H1 (cell line): ENCODE data around the gene GLMP. TPM values are rescaled to one million over a fixed set of nuclear protein-coding genes. Genes with fewer than 3 reads are reported as not detected.

Source experiments
- CTCF ChIA-PET: fragments of 300-600 bp; sonication (Branson Sonifier 250); formaldehyde crosslinking; loops from one replicate; lab custom pipeline; 2021; ENCODE audit not compliant: partially characterized antibody; lab: Charles Lee
- POLR2A ChIA-PET: fragments of 300-600 bp; sonication (Branson Sonifier 250); formaldehyde crosslinking; loops from one replicate; lab custom pipeline; 2021; ENCODE audit warnings: inconsistent platforms; ENCODE audit not compliant: partially characterized antibody; lab: Charles Lee
- DNase-seq, 2 experiments: peaks; one replicate each; pipeline versions ENCODE4 v3.0.0 to v3.0.0-alpha.2; 2010 to 2022; ENCODE audit warnings: low spot score in 2 of 2, low read depth in 1 of 2, mixed read lengths in 1 of 2
- FAIRE-seq: peaks from 2 replicates; lab custom pipeline; 2011; peaks lifted over from hg19 to GRCh38; lab: Jason Lieb, UNC
- H2AFZ ChIP-seq: 2 replicates; pipeline ENCODE4 v1.8.1; 2012; ENCODE audit warnings: low read length, inconsistent platforms
- H2AK5ac ChIP-seq: 2 replicates; pipeline ENCODE4 v1.6.1; 2013; ENCODE audit warnings: low read depth, low read length
- H2BK120ac ChIP-seq: replicated peaks from 2 replicates; pipeline ENCODE3; 2013; ENCODE audit warnings: low read depth, low read length, inconsistent platforms
- H2BK12ac ChIP-seq: 2 replicates; pipeline ENCODE4 v1.6.1; 2013; ENCODE audit warnings: low read depth, low read length
- H2BK15ac ChIP-seq: 2 replicates; pipeline ENCODE4 v1.6.1; 2013; ENCODE audit warnings: low read length
- H2BK20ac ChIP-seq: 2 replicates; pipeline ENCODE4 v1.6.1; 2013; ENCODE audit warnings: low read length
- H2BK5ac ChIP-seq: 2 replicates; pipeline ENCODE4 v1.6.1; 2013; ENCODE audit warnings: low read depth, low read length
- H3K14ac ChIP-seq: 2 replicates; pipeline ENCODE4 v1.6.1; 2013; ENCODE audit warnings: inconsistent platforms; ENCODE audit not compliant: insufficient read length
- H3K18ac ChIP-seq: 2 replicates; pipeline ENCODE4 v1.6.1; 2013; ENCODE audit warnings: low read length; ENCODE audit errors: extremely low read depth
- H3K23ac ChIP-seq: 2 replicates; pipeline ENCODE4 v1.6.1; 2013; ENCODE audit warnings: inconsistent platforms; ENCODE audit not compliant: insufficient read length
- H3K23me2 ChIP-seq: 2 replicates; pipeline ENCODE4 v1.6.1; 2013; ENCODE audit warnings: low read depth, low read length
- H3K27ac ChIP-seq: 2 replicates; pipeline ENCODE4 v1.6.1; 2011; ENCODE audit warnings: low read depth, low read length, inconsistent platforms
- H3K27me3 ChIP-seq, 4 experiments: replicated peaks in 1 of 4; 1 replicate in 1 of 4; 2 replicates in 3 of 4; pipeline versions ENCODE4 v1.6.1 to v1.8.1; 2011 to 2013; ENCODE audit warnings: low read length in 3 of 4, mild to moderate bottlenecking in 3 of 4, inconsistent platforms in 2 of 4, mixed read lengths in 2 of 4, moderate library complexity in 1 of 4; ENCODE audit not compliant: control insufficient read depth in 3 of 4, insufficient read depth in 3 of 4; ENCODE audit errors: extremely low read depth in 1 of 4
- H3K36me3 ChIP-seq, 4 experiments: 2 replicates each; pipeline versions ENCODE4 v1.6.1 to v1.8.1; 2011 to 2013; ENCODE audit warnings: mild to moderate bottlenecking in 4 of 4, low read length in 3 of 4, moderate library complexity in 2 of 4, control low read depth in 1 of 4, inconsistent platforms in 1 of 4; ENCODE audit not compliant: insufficient read depth in 4 of 4, control insufficient read depth in 2 of 4
- H3K4ac ChIP-seq: replicated peaks from 2 replicates; pipeline ENCODE3; 2013; ENCODE audit warnings: low read length, low read depth, mixed read lengths, inconsistent platforms; ENCODE audit not compliant: insufficient read length
- H3K4me1 ChIP-seq, 4 experiments: replicated peaks in 1 of 4; 1 replicate in 1 of 4; 2 replicates in 3 of 4; pipeline versions ENCODE4 v1.6.1 to v1.8.1; 2011 to 2013; ENCODE audit warnings: low read length in 3 of 4, inconsistent platforms in 2 of 4, mixed read lengths in 1 of 4; ENCODE audit not compliant: insufficient read depth in 4 of 4, control insufficient read depth in 3 of 4
- H3K4me2 ChIP-seq, 2 experiments: 2 replicates each; pipeline versions ENCODE4 v1.6.1 to v1.8.1; 2011 to 2013; ENCODE audit warnings: low read depth in 2 of 2, low read length in 2 of 2, control low read depth in 1 of 2, inconsistent platforms in 1 of 2, mild to moderate bottlenecking in 1 of 2; ENCODE audit not compliant: insufficient read depth in 1 of 2
- H3K4me3 ChIP-seq, 4 experiments: fragments of 200-600, 300-600 bp in 1 of 4; sonication (generic), shearing (Covaris generic), sonication (Bioruptor Twin) in 1 of 4; 2 replicates each; pipeline versions ENCODE4 v1.5.1 to v1.8.1; 2011 to 2016; ENCODE audit warnings: low read length in 4 of 4, low read depth in 3 of 4, control low read depth in 2 of 4, inconsistent platforms in 2 of 4, mild to moderate bottlenecking in 2 of 4, mixed read lengths in 1 of 4, moderate library complexity in 1 of 4; ENCODE audit not compliant: insufficient read depth in 2 of 4; ENCODE audit errors: extremely low read depth in 1 of 4
- H3K56ac ChIP-seq: replicated peaks from 2 replicates; pipeline ENCODE3; 2013; ENCODE audit warnings: low read depth, mild to moderate bottlenecking, mixed read lengths, low read length, inconsistent platforms; ENCODE audit not compliant: insufficient read length
- H3K79me1 ChIP-seq: 2 replicates; pipeline ENCODE4 v1.6.1; 2013; ENCODE audit warnings: low read depth, low read length, control low read depth
- H3K79me2 ChIP-seq, 2 experiments: 2 replicates each; pipeline versions ENCODE4 v1.6.1 to v1.8.1; 2012 to 2013; ENCODE audit warnings: low read length in 2 of 2, mild to moderate bottlenecking in 2 of 2, inconsistent platforms in 1 of 2; ENCODE audit not compliant: insufficient read depth in 2 of 2, control insufficient read depth in 1 of 2
- H3K9ac ChIP-seq, 4 experiments: replicated peaks in 1 of 4; 1 replicate in 1 of 4; 2 replicates in 3 of 4; pipeline versions ENCODE4 v1.6.1 to v1.8.1; 2011 to 2013; ENCODE audit warnings: low read depth in 3 of 4, low read length in 3 of 4, control low read depth in 2 of 4, mild to moderate bottlenecking in 2 of 4, moderate library complexity in 2 of 4, inconsistent platforms in 1 of 4; ENCODE audit errors: extremely low read depth in 1 of 4
- H3K9me3 ChIP-seq, 2 experiments: 2 replicates each; pipeline versions ENCODE4 v1.6.1 to v1.8.1; 2012 to 2013; ENCODE audit warnings: mild to moderate bottlenecking in 2 of 2, moderate library complexity in 2 of 2, control low read depth in 1 of 2, inconsistent platforms in 1 of 2, low read depth in 1 of 2, low read length in 1 of 2, mixed read lengths in 1 of 2; ENCODE audit not compliant: insufficient read depth in 2 of 2
- H4K20me1 ChIP-seq, 2 experiments: replicated peaks in 1 of 2; 2 replicates each; pipeline versions ENCODE3 to v1.8.1; 2011 to 2013; ENCODE audit warnings: inconsistent platforms in 2 of 2, low read length in 2 of 2, mild to moderate bottlenecking in 1 of 2; ENCODE audit not compliant: insufficient read depth in 2 of 2, control insufficient read depth in 1 of 2
- H4K5ac ChIP-seq: 2 replicates; pipeline ENCODE4 v1.6.1; 2013; ENCODE audit warnings: low read length, low read depth, mixed read lengths, inconsistent platforms; ENCODE audit not compliant: insufficient read length
- H4K8ac ChIP-seq: 2 replicates; pipeline ENCODE4 v1.8.0; 2013; ENCODE audit warnings: mild to moderate bottlenecking, moderate library complexity, low read length, inconsistent platforms; ENCODE audit not compliant: insufficient read depth; ENCODE audit errors: extremely low read depth
- H4K91ac ChIP-seq: replicated peaks from 2 replicates; pipeline ENCODE3; 2013; ENCODE audit warnings: low read length, mixed read lengths, inconsistent platforms; ENCODE audit not compliant: insufficient read length
- ATF3 ChIP-seq: IDR thresholded peaks from 2 replicates; pipeline ENCODE4 v1.6.1; 2011; ENCODE audit warnings: low read depth, mild to moderate bottlenecking, low read length; ENCODE audit not compliant: insufficient read depth
- BACH1 ChIP-seq: IDR thresholded peaks from 2 replicates; pipeline ENCODE4 v1.6.1; 2012; ENCODE audit warnings: low read length, improper control_type of control experiment
- CBX5 ChIP-seq: fragments of 300-800, 300-1000 bp; sonication (generic); IDR thresholded peaks from 2 replicates; pipeline ENCODE4 v1.7.1; 2016; ENCODE audit warnings: antibody characterized with exemption, low read length, low read depth
- CEBPB ChIP-seq: IDR thresholded peaks from 2 replicates; pipeline ENCODE4 v1.6.1; 2012; ENCODE audit warnings: low read depth, low read length
- CREB1 ChIP-seq: IDR thresholded peaks from 2 replicates; pipeline ENCODE4 v1.6.1; 2012; ENCODE audit warnings: inconsistent platforms
- EGR1 ChIP-seq: IDR thresholded peaks from 2 replicates; pipeline ENCODE4 v1.6.1; 2011; ENCODE audit warnings: low read depth, low read length, borderline replicate concordance
- EZH2 ChIP-seq: fragments of 200-600 bp; sonication (generic); IDR thresholded peaks from 2 replicates; pipeline ENCODE4 v1.7.1; 2012; ENCODE audit warnings: low read depth, mild to moderate bottlenecking, moderate library complexity, low read length, inconsistent platforms; ENCODE audit not compliant: severe bottlenecking
- KDM1A ChIP-seq: fragments of 200-600, 300-600 bp; sonication (generic); IDR thresholded peaks from 2 replicates; pipeline ENCODE4 v1.7.1; 2016; ENCODE audit warnings: mild to moderate bottlenecking, low read length, borderline replicate concordance
- POLR2AphosphoS5 ChIP-seq: IDR thresholded peaks from 2 replicates; pipeline ENCODE4 v1.6.1; 2011; ENCODE audit warnings: low read depth, low read length
- RNF2 ChIP-seq: fragments of 200-900, 300-1000 bp; sonication (generic); IDR thresholded peaks from 2 replicates; pipeline ENCODE4 v1.7.1; 2016; ENCODE audit warnings: borderline replicate concordance, low read depth, mild to moderate bottlenecking, antibody characterized with exemption, low read length; ENCODE audit not compliant: poor library complexity, severe bottlenecking; ENCODE audit errors: missing control alignments
- SIRT6 ChIP-seq: IDR thresholded peaks from one replicate; pipeline ENCODE4 v1.7.1; 2012; ENCODE audit warnings: low read length, inconsistent platforms
- TAF7 ChIP-seq: optimal IDR thresholded peaks from 2 replicates; pipeline ENCODE3; 2011; ENCODE audit warnings: low read depth, mild to moderate bottlenecking, inconsistent platforms, low read length, moderate library complexity, borderline replicate concordance
- WGBS, 2 experiments: shearing (Covaris generic) in 1 of 2; methylation state at CpG; one replicate each; pipeline versions ENCODE4 v1.1.6 to v1.1.7; 2013 to 2015; ENCODE audit warnings: low lambda C conversion rate in 2 of 2, mixed read lengths in 2 of 2, inconsistent platforms in 1 of 2, low coverage in 1 of 2, missing lambda C conversion rate in 1 of 2; ENCODE audit not compliant: insufficient replicate concordance in 2 of 2, insufficient coverage in 1 of 2, insufficient read length in 1 of 2; ENCODE audit errors: extremely low coverage in 1 of 2, missing lambda C conversion rate in 1 of 2; 5-methylcytosine and 5-hydroxymethylcytosine counted together
- polyA plus RNA-seq, 7 experiments: library from polyadenylated mRNA; depleted of rRNA in 3 of 7; stranded (reverse) in 5 of 7; unstranded in 2 of 7; fragments of >200 nt in 5 of 7; fragments of 200-250 nt in 2 of 7; gene quantifications; 1 replicate in 5 of 7; 2 replicates in 1 of 7; 4 replicates in 1 of 7; pipeline versions ENCODE4 v1.2.1 to v1.2.3, GENCODE V29; 2011 to 2013; ENCODE audit warnings: missing spikeins in 2 of 7, mixed read lengths in 2 of 7
- total RNA-seq: library from RNA; stranded (reverse); fragmentation: NEBNext Ultra II Directional; extraction: Animal tissue kit (Norgen Biotek cat#: 25700); gene quantifications from 2 replicates; pipeline ENCODE4 v1.2.1, GENCODE V29; 2021
- TF ChIP-seq, protein P1 (sequence below): IDR thresholded peaks from 2 replicates; pipeline ENCODE4 v1.6.1; 2012; ENCODE audit warnings: inconsistent platforms

GLMP gene
- total and polyA plus RNA-seq, 2 of the 8 experiments (the other 6 are each of a cell fraction or from before 2014, with no cell fraction given) = 48.1 to 59.5 TPM

- Histone ChIP-seq H3K4me2 (no peak overlapping the region), H3K9ac (no peak overlapping the region), H3K4me1 (no peaks in the 10 kb centered on the region; a peak in 4 of 7 replicates), H2BK15ac (no peak overlapping the region), H2BK120ac (no peak overlapping the region), H3K79me2 (no peaks in the 10 kb centered on the region), H3K27me3 (no peaks in the 10 kb centered on the region), H3K27ac (no peak overlapping the region), H2BK5ac (no peak overlapping the region), H4K8ac (no peak overlapping the region), H3K23ac (no peak overlapping the region), H3K4ac (no peak overlapping the region), H3K18ac (no peak overlapping the region), H2AK5ac (no peak overlapping the region), H2AFZ (no peak overlapping the region), H3K9me3 (no peaks in the 10 kb centered on the region), H4K5ac (no peak overlapping the region), H3K36me3 (peaks cover 43 to 87% (median 65%) of the 10 kb centered on the region in 4 experiments), H3K4me3 (no peak overlapping the region), H3K56ac (no peak overlapping the region), H2BK20ac (no peak overlapping the region), H3K14ac (no peak overlapping the region), H3K79me1 (no peaks in the 10 kb centered on the region; the same call in 1 of the 2 replicates), H3K23me2 (no peaks in the 10 kb centered on the region), H4K20me1 (peaks cover 0 to 1% of the 10 kb centered on the region in 2 experiments), H2BK12ac (no peak overlapping the region), H4K91ac (no peak overlapping the region)
- FAIRE-seq (no peak), DNase-seq (no peak)
- WGBS, 2 experiments = 93% methylated on average over 3 of the region's 3 CpGs; no CpG with 5 or more reads in 1 of the 2 experiments
- CTCF ChIA-PET = interaction anchor here (0.8 to 47.2 kb wide), 5 partner anchors 32 to 153 kb away, joined by 3 to 1265 read pairs (median 4); partner anchors contain the start of gene SEMA4A
- POLR2A ChIA-PET = interaction anchor here (1.0 to 4.5 kb wide), 4 partner anchors 8 to 93 kb away, joined by 3 to 30 read pairs (median 4); no protein-coding TSS in a partner anchor
- TF ChIP-seq, protein P1, sequence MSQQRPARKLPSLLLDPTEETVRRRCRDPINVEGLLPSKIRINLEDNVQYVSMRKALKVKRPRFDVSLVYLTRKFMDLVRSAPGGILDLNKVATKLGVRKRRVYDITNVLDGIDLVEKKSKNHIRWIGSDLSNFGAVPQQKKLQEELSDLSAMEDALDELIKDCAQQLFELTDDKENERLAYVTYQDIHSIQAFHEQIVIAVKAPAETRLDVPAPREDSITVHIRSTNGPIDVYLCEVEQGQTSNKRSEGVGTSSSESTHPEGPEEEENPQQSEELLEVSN = no peak
- TF ChIP-seq BACH1 = no peak
- TF ChIP-seq CEBPB = no peak
- TF ChIP-seq POLR2AphosphoS5 = no peak
- TF ChIP-seq CREB1 = no peak
- TF ChIP-seq KDM1A = no peak
- TF ChIP-seq ATF3 = no peak
- TF ChIP-seq EGR1 = no peak
- TF ChIP-seq TAF7 = no peak
- TF ChIP-seq EZH2 = no peak
- no peak for TF ChIP-seq RNF2
- TF ChIP-seq SIRT6 = no peak
- TF ChIP-seq CBX5 = no peak
These were observed 41.8 kb downstream of the GLMP start for GRCh38 chr1:156253634-156254033.
